HAP-1 (cell line): ENCODE measurements around the gene HOXC4.

Source experiments
- DNase-seq, 2 experiments: peaks; one replicate each; pipeline ENCODE4 v3.0.0-alpha.2; 2016 to 2020; ENCODE audit warnings: low spot score in 2 of 2
- H3K27me3 ChIP-seq: fragments of 250-450 bp; sonication (Bioruptor Pico); 2 replicates; pipeline ENCODE4 v1.5.1; 2020; ENCODE audit warnings: low read depth, mild to moderate bottlenecking, moderate library complexity
- H3K36me3 ChIP-seq: fragments of 250-450 bp; sonication (Bioruptor Pico); replicated peaks from 2 replicates; pipeline ENCODE4 v1.5.1; 2020; ENCODE audit warnings: mild to moderate bottlenecking
- H3K4me1 ChIP-seq: fragments of 250-450 bp; sonication (Bioruptor Pico); 2 replicates; pipeline ENCODE4 v1.5.1; 2020; ENCODE audit warnings: mild to moderate bottlenecking
- H3K4me3 ChIP-seq: fragments of 250-450 bp; sonication (Bioruptor Pico); 2 replicates; pipeline ENCODE4 v1.5.1; 2020; ENCODE audit warnings: mild to moderate bottlenecking, moderate library complexity
- H3K9me3 ChIP-seq: fragments of 250-450 bp; sonication (Bioruptor Pico); 2 replicates; pipeline ENCODE4 v1.5.1; 2020; ENCODE audit warnings: mild to moderate bottlenecking, moderate library complexity
- in situ Hi-C: fragments of 300-500 bp; cut with MboI; formaldehyde crosslinking; loops from 3 replicates; pipeline ENCODE4 v1.14.3; 2020; ENCODE audit warnings: low sequenced_read_pairs, inconsistent platforms, mixed read lengths

The HOXC4 gene

GRCh38 chr12:54029529-54030441 is 23.9 kb upstream of the HOXC4 start:
- in situ Hi-C loops: loop anchor here (5.0 kb wide), 1 partner anchor 163 kb away; no protein-coding TSS in a partner anchor
- Histone ChIP-seq H3K9me3 (no peaks in the 10 kb centered on the region), H3K27me3 (peaks cover 8% of the 10 kb centered on the region), H3K4me3 (no peak overlapping the region), H3K36me3 (no peaks in the 10 kb centered on the region), H3K4me1 (peaks cover 17% of the 10 kb centered on the region)
- no peak for DNase-seq

GRCh38 chr12:54030442-54030801 is 23.2 kb upstream of the HOXC4 start:
- Histone ChIP-seq H3K9me3 (no peaks in the 10 kb centered on the region), H3K36me3 (no peaks in the 10 kb centered on the region), H3K4me1 (peaks cover 17% of the 10 kb centered on the region), H3K27me3 (peaks cover 12% of the 10 kb centered on the region), H3K4me3 (no peak overlapping the region)
- in situ Hi-C loops: loop anchor here (5.0 kb wide), 1 partner anchor 162 kb away; no protein-coding TSS in a partner anchor
- no peak for DNase-seq

GRCh38 chr12:54030889-54031471 is 22.7 kb upstream of the HOXC4 start:
- DNase-seq: no peak
- Histone ChIP-seq H3K27me3 (peaks cover 15% of the 10 kb centered on the region), H3K4me3 (no peak overlapping the region), H3K36me3 (no peaks in the 10 kb centered on the region), H3K4me1 (peaks cover 17% of the 10 kb centered on the region), H3K9me3 (no peaks in the 10 kb centered on the region)
- in situ Hi-C loops: loop anchor here (5.0 kb wide), 1 partner anchor 161 kb away; no protein-coding TSS in a partner anchor

GRCh38 chr12:54031480-54031879 is 22.2 kb upstream of the HOXC4 start:
- in situ Hi-C loops: loop anchor here (5.0 kb wide), 1 partner anchor 161 kb away; no protein-coding TSS in a partner anchor
- H3K9me3 ChIP-seq: no peaks in the 10 kb centered on the region
- H3K4me3 ChIP-seq: no peak overlapping the region
- H3K27me3 ChIP-seq: peaks cover 20% of the 10 kb centered on the region
- peaks cover 17% of the 10 kb centered on the region for H3K4me1 ChIP-seq
- no peaks in the 10 kb centered on the region for H3K36me3 ChIP-seq
- DNase-seq: no peak

GRCh38 chr12:54032086-54032619 is 21.5 kb upstream of the HOXC4 start:
- no peaks in the 10 kb centered on the region for H3K36me3 ChIP-seq
- in situ Hi-C loops: loop anchor here (5.0 kb wide), 1 partner anchor 160 kb away; no protein-coding TSS in a partner anchor
- no peaks in the 10 kb centered on the region for H3K9me3 ChIP-seq
- peaks cover 17% of the 10 kb centered on the region for H3K4me1 ChIP-seq
- peaks cover 27% of the 10 kb centered on the region for H3K27me3 ChIP-seq
- DNase-seq: no peak
- H3K4me3 ChIP-seq: no peak overlapping the region

GRCh38 chr12:54032627-54033100 is 21.0 kb upstream of the HOXC4 start, which contains the start of gene HOXC5:
TSS of gene HOXC5 (plus strand) at chr12:54033050. CDS start at chr12:54033123, 73 bp downstream.
- peaks cover 32% of the 10 kb centered on the region for H3K27me3 ChIP-seq

GRCh38 chr12:54033106-54033979 is 20.3 kb upstream of the HOXC4 start:
- in situ Hi-C loops: loop anchor here (5.0 kb wide), 1 partner anchor 159 kb away; no protein-coding TSS in a partner anchor

More at GRCh38 chr12:54032627-54033100, 21.0 kb upstream of the HOXC4 start, which contains the start of gene HOXC5:
- H3K36me3 ChIP-seq: no peaks in the 10 kb centered on the region
- in situ Hi-C loops: loop anchor here (5.0 kb wide), 1 partner anchor 160 kb away; no protein-coding TSS in a partner anchor
- H3K4me3 ChIP-seq: peak within 1 kb of the TSS; percentile 22
- H3K9me3 ChIP-seq: no peaks in the 10 kb centered on the region
- peaks cover 22% of the 10 kb centered on the region for H3K4me1 ChIP-seq
- DNase-seq: peak; percentile 74 to 86

GRCh38 chr12:54033980-54034784 is 19.5 kb upstream of the HOXC4 start:
- Histone ChIP-seq H3K4me1 (peaks cover 22% of the 10 kb centered on the region), H3K36me3 (no peaks in the 10 kb centered on the region), H3K4me3 (peak overlapping the region; percentile 22), H3K9me3 (no peaks in the 10 kb centered on the region), H3K27me3 (peaks cover 48% of the 10 kb centered on the region)
- in situ Hi-C loops: loop anchor here (5.0 kb wide), 1 partner anchor 158 kb away; no protein-coding TSS in a partner anchor
- peak in 1 of 2 experiments; percentile 62 for DNase-seq

More at GRCh38 chr12:54033106-54033979, 20.3 kb upstream of the HOXC4 start:
- H3K36me3 ChIP-seq: no peaks in the 10 kb centered on the region
- H3K4me1 ChIP-seq: peaks cover 26% of the 10 kb centered on the region
- peak overlapping the region; percentile 22 for H3K4me3 ChIP-seq
- H3K9me3 ChIP-seq: no peaks in the 10 kb centered on the region
- DNase-seq: peak; percentile 79 to 82
- peaks cover 39% of the 10 kb centered on the region for H3K27me3 ChIP-seq

GRCh38 chr12:54034785-54035310 is 18.8 kb upstream of the HOXC4 start:
- Histone ChIP-seq H3K4me3 (no peak overlapping the region), H3K27me3 (peaks cover 54% of the 10 kb centered on the region)
- in situ Hi-C loops: loop anchor here (5.0 kb wide), 1 partner anchor 157 kb away; no protein-coding TSS in a partner anchor

GRCh38 chr12:54035568-54036264 is 17.9 kb upstream of the HOXC4 start:
- peaks cover 63% of the 10 kb centered on the region for H3K27me3 ChIP-seq
- peaks cover 22% of the 10 kb centered on the region for H3K4me1 ChIP-seq
- no peaks in the 10 kb centered on the region for H3K9me3 ChIP-seq
- in situ Hi-C loops: no loop called here
- no peaks in the 10 kb centered on the region for H3K36me3 ChIP-seq
- no peak for DNase-seq
- no peak overlapping the region for H3K4me3 ChIP-seq

More at GRCh38 chr12:54034785-54035310, 18.8 kb upstream of the HOXC4 start:
- Histone ChIP-seq H3K9me3 (no peaks in the 10 kb centered on the region), H3K36me3 (no peaks in the 10 kb centered on the region), H3K4me1 (peaks cover 22% of the 10 kb centered on the region)
- DNase-seq: no peak

GRCh38 chr12:54036620-54037359 is 16.8 kb upstream of the HOXC4 start:
- H3K27me3 ChIP-seq: peaks cover 72% of the 10 kb centered on the region
- DNase-seq: no peak
- H3K9me3 ChIP-seq: no peaks in the 10 kb centered on the region
- no peaks in the 10 kb centered on the region for H3K36me3 ChIP-seq
- peaks cover 22% of the 10 kb centered on the region for H3K4me1 ChIP-seq
- in situ Hi-C loops: no loop called here
- no peak overlapping the region for H3K4me3 ChIP-seq
